GM12875 (cell line): ENCODE measurements around the gene MRC2.

Source experiments
- H3K4me3 ChIP-seq: one replicate; pipeline ENCODE4 v1.5.1; 2011; ENCODE audit warnings: low read depth, low read length, control low read depth
- CTCF ChIP-seq: IDR thresholded peaks from 2 replicates; pipeline ENCODE4 v1.5.1; 2011; ENCODE audit warnings: low read depth, mild to moderate bottlenecking, control low read depth, inconsistent platforms, low read length, moderate library complexity, borderline replicate concordance; ENCODE audit not compliant: insufficient read depth

Gene MRC2

GRCh38 chr17:62714016-62714777, 86.7 kb downstream of the MRC2 start:
- no peak overlapping the region for H3K4me3 ChIP-seq
- TF ChIP-seq CTCF: no peak

GRCh38 chr17:62715882-62716390, 88.5 kb downstream of the MRC2 start:
- no peak overlapping the region for H3K4me3 ChIP-seq
- no peak for TF ChIP-seq CTCF

- no peak for TF ChIP-seq CTCF
- H3K4me3 ChIP-seq: no peak overlapping the region
These were observed 89.5 kb downstream of the MRC2 start for GRCh38 chr17:62716834-62717588.

- H3K4me3 ChIP-seq: no peak overlapping the region
- no peak for TF ChIP-seq CTCF
These were observed 90.1 kb downstream of the MRC2 start for GRCh38 chr17:62717589-62717855.

GRCh38 chr17:62717889-62718288, 90.4 kb downstream of the MRC2 start:
- TF ChIP-seq CTCF: no peak

GRCh38 chr17:62718429-62718828, 91.0 kb downstream of the MRC2 start:
- TF ChIP-seq CTCF: no peak
- no peak overlapping the region for H3K4me3 ChIP-seq

More at GRCh38 chr17:62717889-62718288, 90.4 kb downstream of the MRC2 start:
- H3K4me3 ChIP-seq: no peak overlapping the region

- no peak for TF ChIP-seq CTCF
These were observed 92.1 kb downstream of the MRC2 start for GRCh38 chr17:62719586-62719985.

More at GRCh38 chr17:62719586-62719985, 92.1 kb downstream of the MRC2 start:
- no peak overlapping the region for H3K4me3 ChIP-seq
